Measurements from ENCODE around the gene SLC52A3. TPM values are rescaled to one million over a fixed set of nuclear protein-coding genes. Genes with fewer than 3 reads are reported as not detected.
A peak's percentile ranks its signal among the peaks of the same experiment; 100 is the strongest.
"Not testable (repeated sequence)": the region's sequence is repeated elsewhere in the genome, so short reads cannot be mapped to it uniquely, and the experiment has no call there.

The SLC52A3 gene
- not detected in 2 replicates for total RNA-seq

DNA sequence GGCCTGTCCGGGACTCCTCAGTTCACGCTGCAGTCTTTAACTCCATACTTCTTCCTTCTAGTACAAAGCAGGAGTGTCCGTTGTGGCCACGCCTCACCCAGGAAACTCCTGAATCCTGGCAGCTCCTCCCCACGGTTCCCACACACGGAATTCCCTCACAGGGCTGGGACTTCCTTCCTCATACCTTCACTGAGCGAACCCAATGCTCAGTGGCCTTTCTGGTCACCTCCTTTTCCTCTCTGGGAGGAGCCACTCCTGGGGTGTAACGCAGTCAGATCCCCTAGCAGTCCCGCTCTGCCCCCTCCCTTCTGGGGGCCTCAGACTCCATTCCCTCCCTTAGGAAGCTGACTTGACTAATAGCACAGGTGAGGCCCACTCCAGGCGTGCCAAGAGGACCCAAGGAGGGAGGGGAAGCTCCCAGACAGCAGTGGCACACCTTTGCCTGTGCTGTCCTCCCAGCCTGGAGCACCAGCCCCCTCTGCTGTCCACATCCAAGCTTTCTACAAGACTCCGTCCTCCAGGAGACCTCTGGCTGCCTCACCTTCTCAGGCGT lies at the start of gene SLC52A3:
Gene SLC52A3, minus strand, starts transcription at position 75 of the 553 bp plus-strand sequence. CDS start 2,726 bp downstream, outside the sequence.
- Mint-ChIP-seq H3K4me1 (no peaks in the 10 kb centered on the region), H3K27me3 (no peaks in the 10 kb centered on the region), H3K36me3 (ENCODE audit: low read depth) (no peaks in the 10 kb centered on the region), H3K4me3 (no peak within 1 kb of the TSS), H3K27ac (no peak within 1 kb of the TSS), H3K9me3 (no peaks in the 10 kb centered on the region)
- no peak for DNase-seq
- intact Hi-C loops (cut with micrococcal nuclease), result no loop called here

- H3K4me1 Mint-ChIP-seq, result peaks cover 2% of the 10 kb centered on the region
- H3K9me3 Mint-ChIP-seq, result no peaks in the 10 kb centered on the region
- peak; percentile 89 for DNase-seq
- H3K27me3 Mint-ChIP-seq, result peaks cover 1% of the 10 kb centered on the region
- H3K4me3 Mint-ChIP-seq, result no peak overlapping the region
- H3K27ac Mint-ChIP-seq, result no peak overlapping the region
- intact Hi-C loops (cut with micrococcal nuclease), result loop anchor here (1.0 to 5.0 kb wide), 5 partner anchors 140 to 396 kb away; no protein-coding TSS in a partner anchor
- no peaks in the 10 kb centered on the region for H3K36me3 Mint-ChIP-seq (ENCODE audit: low read depth)
Observed at GRCh38 chr20:815914-816606, 47.8 kb upstream of the SLC52A3 start.

GRCh38 chr20:815226-815625 lies 46.9 kb upstream of the SLC52A3 start:
- no peak overlapping the region for H3K27ac Mint-ChIP-seq
- peaks cover 1% of the 10 kb centered on the region for H3K27me3 Mint-ChIP-seq
- H3K4me1 Mint-ChIP-seq, result peaks cover under 1% of the 10 kb centered on the region
- intact Hi-C loops (cut with micrococcal nuclease), result loop anchor here (5.0 kb wide), 2 partner anchors 372 to 397 kb away; no protein-coding TSS in a partner anchor
- no peak overlapping the region for H3K4me3 Mint-ChIP-seq
- no peak for DNase-seq
- no peaks in the 10 kb centered on the region for H3K36me3 Mint-ChIP-seq (ENCODE audit: low read depth)
- H3K9me3 Mint-ChIP-seq, result no peaks in the 10 kb centered on the region

DNA sequence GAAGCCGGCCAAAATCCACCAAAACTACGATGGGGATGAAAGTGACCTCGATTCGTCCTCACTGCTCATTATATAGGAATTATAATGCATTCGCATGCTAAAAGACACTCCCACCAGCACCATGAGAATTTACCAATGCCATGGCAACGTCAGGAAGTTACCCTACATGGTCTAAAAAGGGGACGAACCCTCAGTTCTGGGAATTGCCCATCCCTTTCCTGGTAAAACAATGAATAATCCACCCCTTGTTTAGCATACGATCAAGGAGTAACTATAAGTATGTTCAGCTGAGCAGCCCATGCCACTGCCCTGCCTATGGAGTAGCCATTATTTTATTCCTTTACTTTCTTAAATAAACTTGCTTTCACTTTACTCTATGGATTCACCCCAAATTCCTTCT lies 45.1 kb upstream of the SLC52A3 start:
- Mint-ChIP-seq H3K27ac (no peak overlapping the region), H3K27me3 (peaks cover 9% of the 10 kb centered on the region), H3K4me1 (no peaks in the 10 kb centered on the region), H3K9me3 (no peaks in the 10 kb centered on the region), H3K4me3 (no peak overlapping the region), H3K36me3 (ENCODE audit: low read depth) (no peaks in the 10 kb centered on the region)
- intact Hi-C loops (cut with micrococcal nuclease), result no loop called here
- no peak for DNase-seq

DNA sequence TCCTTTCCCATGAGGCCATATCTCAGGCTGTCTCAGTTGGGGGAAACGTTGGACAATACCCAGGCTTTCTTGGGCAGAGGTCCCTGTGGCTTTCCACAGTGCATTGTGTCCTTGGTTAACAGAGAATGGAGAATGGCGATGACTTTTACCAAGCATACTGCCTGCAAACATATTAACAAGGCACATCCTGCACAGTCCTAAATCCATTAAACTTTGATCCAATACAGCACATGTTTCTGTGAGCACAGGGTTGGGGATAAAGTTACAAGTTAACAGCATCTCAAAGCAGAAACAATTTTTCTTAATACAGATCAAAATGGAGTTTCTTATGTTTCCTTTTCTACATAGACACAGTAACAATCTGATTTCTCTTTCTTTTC lies 44.1 kb upstream of the SLC52A3 start:
- H3K9me3 Mint-ChIP-seq; H3K4me1 Mint-ChIP-seq; H3K36me3 Mint-ChIP-seq (ENCODE audit: low read depth); intact Hi-C loops (cut with micrococcal nuclease); H3K4me3 Mint-ChIP-seq; DNase-seq; H3K27ac Mint-ChIP-seq; H3K27me3 Mint-ChIP-seq: not testable (repeated sequence)

DNA sequence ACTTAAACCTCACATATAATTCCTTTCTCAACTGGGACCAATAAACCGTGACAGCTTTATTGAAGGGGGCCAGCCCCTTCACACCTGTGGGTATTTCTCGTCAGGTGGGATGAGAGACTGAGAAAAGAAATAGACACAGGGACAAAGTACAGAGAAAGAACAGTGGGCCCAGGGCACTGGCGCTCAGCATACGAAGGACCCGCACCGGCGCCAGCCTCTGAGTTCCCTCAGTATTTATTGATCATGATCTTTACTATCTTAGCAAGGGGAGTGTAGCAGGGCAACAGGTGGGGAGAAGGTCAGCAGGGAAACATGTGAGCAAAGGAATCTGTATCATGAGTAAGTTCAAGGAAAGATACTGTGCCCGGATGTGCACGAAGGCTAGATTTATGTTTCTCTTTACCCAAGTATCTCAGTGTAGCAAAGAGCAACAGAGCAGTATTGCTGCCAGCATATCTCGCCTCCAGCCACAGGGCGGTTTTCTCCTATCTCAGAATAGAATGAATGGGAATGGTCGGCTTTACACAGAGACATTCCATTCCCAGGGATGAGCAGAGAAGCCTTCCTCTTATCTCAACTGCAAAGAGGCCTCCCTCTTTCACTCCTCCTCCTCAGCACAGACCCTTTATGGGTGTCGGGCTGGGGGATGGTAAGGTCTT lies 43.6 kb upstream of the SLC52A3 start:
- H3K4me1 Mint-ChIP-seq; H3K9me3 Mint-ChIP-seq; H3K36me3 Mint-ChIP-seq (ENCODE audit: low read depth); H3K27me3 Mint-ChIP-seq; DNase-seq; H3K4me3 Mint-ChIP-seq; H3K27ac Mint-ChIP-seq; intact Hi-C loops (cut with micrococcal nuclease): not testable (repeated sequence)

DNA sequence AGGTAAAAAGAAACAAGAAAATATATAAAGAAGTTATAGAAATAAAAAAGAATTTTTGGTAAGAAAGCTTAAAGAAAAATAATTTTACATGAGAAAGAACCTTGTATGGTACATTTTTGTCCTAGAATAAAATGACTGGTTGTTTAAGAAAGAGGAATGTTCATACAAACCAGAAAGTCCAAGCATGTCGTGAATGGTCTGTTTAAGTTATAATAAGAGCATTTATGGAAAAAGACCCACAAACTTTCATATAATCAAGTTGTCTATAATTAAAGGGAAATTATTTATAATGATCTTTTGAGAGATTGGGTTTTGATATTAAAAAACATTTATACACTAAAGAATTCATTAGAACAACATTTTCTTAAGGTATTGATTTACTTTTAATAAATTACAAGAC lies 37.4 kb upstream of the SLC52A3 start:
- Mint-ChIP-seq H3K4me1 (no peaks in the 10 kb centered on the region), H3K4me3 (no peak overlapping the region), H3K36me3 (ENCODE audit: low read depth) (no peaks in the 10 kb centered on the region), H3K9me3 (peaks cover 6% of the 10 kb centered on the region), H3K27me3 (peaks cover 9% of the 10 kb centered on the region), H3K27ac (no peak overlapping the region)
- DNase-seq, result no peak
- intact Hi-C loops (cut with micrococcal nuclease), result no loop called here

DNA sequence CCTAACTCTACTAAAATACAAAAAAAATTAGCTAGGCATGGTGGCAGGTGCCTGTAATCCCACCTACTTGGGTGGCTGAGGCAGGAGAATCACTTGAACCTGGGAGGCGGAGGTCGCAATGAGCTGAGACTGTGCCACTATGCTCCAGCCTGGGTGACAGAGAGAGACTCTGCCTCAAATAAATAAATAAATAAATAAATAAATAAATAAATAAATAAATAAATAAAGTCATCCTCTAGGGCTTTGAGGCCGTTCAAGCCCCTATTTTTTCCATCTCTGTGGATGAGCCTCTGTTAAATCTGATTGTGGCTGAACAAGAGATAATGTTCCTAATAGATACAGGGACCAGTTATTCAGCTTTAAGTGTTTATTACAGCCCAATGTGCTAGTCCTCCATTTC lies 33.4 kb upstream of the SLC52A3 start:
- Mint-ChIP-seq H3K9me3 (peaks cover 6% of the 10 kb centered on the region), H3K36me3 (ENCODE audit: low read depth) (no peaks in the 10 kb centered on the region), H3K27me3 (peaks cover 2% of the 10 kb centered on the region), H3K27ac (no peak overlapping the region), H3K4me1 (no peaks in the 10 kb centered on the region), H3K4me3 (no peak overlapping the region)
- intact Hi-C loops (cut with micrococcal nuclease), result no loop called here
- DNase-seq, result no peak

- H3K9me3 Mint-ChIP-seq; H3K36me3 Mint-ChIP-seq (ENCODE audit: low read depth); H3K4me1 Mint-ChIP-seq; H3K27me3 Mint-ChIP-seq; DNase-seq; H3K27ac Mint-ChIP-seq; intact Hi-C loops (cut with micrococcal nuclease); H3K4me3 Mint-ChIP-seq: not testable (repeated sequence)
Observed at GRCh38 chr20:800026-800425, 31.7 kb upstream of the SLC52A3 start.

- intact Hi-C loops (cut with micrococcal nuclease); H3K36me3 Mint-ChIP-seq (ENCODE audit: low read depth); H3K4me1 Mint-ChIP-seq; H3K27me3 Mint-ChIP-seq; H3K9me3 Mint-ChIP-seq; DNase-seq; H3K4me3 Mint-ChIP-seq; H3K27ac Mint-ChIP-seq: not testable (repeated sequence)
Observed at GRCh38 chr20:798746-799145, 30.4 kb upstream of the SLC52A3 start.

GRCh38 chr20:796921-797320 lies 28.6 kb upstream of the SLC52A3 start:
- Mint-ChIP-seq H3K9me3 (peaks cover 1% of the 10 kb centered on the region), H3K27me3 (peaks cover 5% of the 10 kb centered on the region), H3K4me3 (no peak overlapping the region), H3K4me1 (no peaks in the 10 kb centered on the region), H3K36me3 (ENCODE audit: low read depth) (no peaks in the 10 kb centered on the region), H3K27ac (no peak overlapping the region)
- no peak for DNase-seq
- intact Hi-C loops (cut with micrococcal nuclease), result no loop called here

- H3K4me3 Mint-ChIP-seq, result no peak overlapping the region
- intact Hi-C loops (cut with micrococcal nuclease), result no loop called here
Observed at GRCh38 chr20:792248-792647, 23.9 kb upstream of the SLC52A3 start.

DNA sequence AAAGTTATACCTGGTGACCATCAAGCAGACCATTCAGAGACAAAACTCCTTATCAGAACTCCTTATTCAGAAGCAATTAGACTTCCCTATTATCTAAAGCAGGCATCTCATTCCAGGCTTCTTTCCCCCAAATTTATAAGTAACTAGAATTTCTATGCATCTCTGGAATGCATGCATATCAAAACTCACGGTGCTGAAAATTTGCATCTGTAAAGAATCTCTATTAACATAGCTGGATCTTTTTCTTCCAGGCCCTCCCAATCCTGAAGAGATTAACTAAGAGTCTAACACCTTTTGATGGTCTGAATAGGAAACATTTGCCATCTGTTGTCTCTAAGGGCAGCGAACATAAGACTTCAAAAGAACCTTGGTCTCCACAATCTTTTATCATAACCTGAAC lies 22.8 kb upstream of the SLC52A3 start:
- Mint-ChIP-seq H3K27me3 (peaks cover 9% of the 10 kb centered on the region), H3K4me1 (no peaks in the 10 kb centered on the region), H3K9me3 (peaks cover 5% of the 10 kb centered on the region), H3K27ac (no peak overlapping the region), H3K36me3 (ENCODE audit: low read depth) (peaks cover 1% of the 10 kb centered on the region), H3K4me3 (no peak overlapping the region)
- intact Hi-C loops (cut with micrococcal nuclease), result no loop called here
- no peak for DNase-seq

More at GRCh38 chr20:792248-792647, 23.9 kb upstream of the SLC52A3 start:
- Mint-ChIP-seq H3K36me3 (ENCODE audit: low read depth) (peaks cover 1% of the 10 kb centered on the region), H3K4me1 (no peaks in the 10 kb centered on the region), H3K9me3 (peaks cover 5% of the 10 kb centered on the region), H3K27ac (no peak overlapping the region), H3K27me3 (peaks cover 9% of the 10 kb centered on the region)
- no peak for DNase-seq

DNA sequence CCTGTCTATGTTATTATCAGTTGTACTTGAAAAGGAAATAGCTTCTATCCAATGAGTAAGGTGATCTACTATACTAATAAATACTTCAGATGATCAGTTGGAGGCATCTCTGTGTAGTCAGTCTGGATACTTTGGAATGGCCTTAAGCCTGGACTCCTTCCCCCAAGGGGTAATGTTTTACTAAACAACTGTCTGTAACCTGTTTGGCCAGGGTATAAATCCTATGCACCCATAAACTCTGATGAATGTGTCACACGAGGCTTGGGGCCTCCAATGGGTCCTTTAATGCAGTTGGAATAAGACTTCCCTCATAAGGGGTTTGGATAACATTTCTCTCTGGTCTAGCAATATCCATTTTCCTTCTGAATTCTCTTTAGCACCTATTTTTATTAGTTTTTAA lies 19.5 kb upstream of the SLC52A3 start:
- peaks cover 5% of the 10 kb centered on the region for H3K9me3 Mint-ChIP-seq
- no peak overlapping the region for H3K4me3 Mint-ChIP-seq
- peaks cover 6% of the 10 kb centered on the region for H3K27me3 Mint-ChIP-seq
- no peak overlapping the region for H3K27ac Mint-ChIP-seq
- intact Hi-C loops (cut with micrococcal nuclease), result no loop called here
- DNase-seq, result no peak
- H3K36me3 Mint-ChIP-seq (ENCODE audit: low read depth), result peaks cover 1% of the 10 kb centered on the region
- no peaks in the 10 kb centered on the region for H3K4me1 Mint-ChIP-seq

Data from activated CD4-positive, alpha-beta T cell treated with anti-CD3 and anti-CD28 coated beads, Interleukin-2, amount 10 ng/mL, durations not matched to agents 24 days and 14 days (primary cell).